GM12892 (cell line): ENCODE results near the gene C1R.
"Not testable (repeated sequence)": the region's sequence is repeated elsewhere in the genome, so short reads cannot be mapped to it uniquely, and the experiment has no call there.

ENCODE experiments used
- DNase-seq: peaks from one replicate; pipeline ENCODE4 v3.0.0; 2011; ENCODE audit not compliant: insufficient read length
- FAIRE-seq: peaks from 2 replicates; lab custom pipeline; 2011; peaks lifted over from hg19 to GRCh38; lab: Jason Lieb, UNC
- POLR2A ChIP-seq: IDR thresholded peaks from 2 replicates; pipeline ENCODE4 v1.6.1; 2011; ENCODE audit warnings: low read depth, low read length, control low read depth
- POLR2AphosphoS5 ChIP-seq: IDR thresholded peaks from 2 replicates; pipeline ENCODE4 v1.6.1; 2011; ENCODE audit warnings: low read depth, low read length, control low read depth
- TAF1 ChIP-seq: IDR thresholded peaks from 2 replicates; pipeline ENCODE4 v1.6.1; 2011; ENCODE audit warnings: low read depth, mild to moderate bottlenecking, control low read depth, low read length, borderline replicate concordance

Gene C1R

DNA sequence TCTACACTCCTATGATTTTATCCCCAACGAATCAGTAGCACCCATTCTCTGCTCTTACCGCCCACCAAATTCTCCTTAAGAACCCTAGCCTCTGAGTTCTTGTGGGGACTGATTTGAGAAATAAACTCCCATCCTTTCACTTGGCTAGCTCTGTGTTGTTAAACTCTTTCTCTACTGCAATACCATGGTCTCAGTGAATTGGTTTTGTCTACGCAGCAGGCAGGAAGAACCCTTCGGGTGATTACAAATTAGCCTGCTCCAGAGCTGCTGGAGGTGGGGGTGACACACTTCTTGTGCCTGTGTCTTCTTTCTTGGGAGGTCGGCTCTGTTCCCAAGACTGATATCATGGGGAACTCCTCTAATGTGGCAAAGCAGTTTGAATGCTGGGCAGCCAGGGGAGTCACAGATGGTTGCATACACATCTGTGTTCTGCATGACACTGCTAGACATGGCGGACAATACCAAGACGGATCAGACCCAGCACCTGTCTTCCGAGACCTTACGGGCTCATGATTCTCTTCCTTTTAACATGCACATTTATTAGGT, 33.3 kb downstream of the C1R start:
- DNase-seq: no peak
- FAIRE-seq: no peak
- TF ChIP-seq POLR2A (no peak), TAF1 (no peak), POLR2AphosphoS5 (no peak)

DNA sequence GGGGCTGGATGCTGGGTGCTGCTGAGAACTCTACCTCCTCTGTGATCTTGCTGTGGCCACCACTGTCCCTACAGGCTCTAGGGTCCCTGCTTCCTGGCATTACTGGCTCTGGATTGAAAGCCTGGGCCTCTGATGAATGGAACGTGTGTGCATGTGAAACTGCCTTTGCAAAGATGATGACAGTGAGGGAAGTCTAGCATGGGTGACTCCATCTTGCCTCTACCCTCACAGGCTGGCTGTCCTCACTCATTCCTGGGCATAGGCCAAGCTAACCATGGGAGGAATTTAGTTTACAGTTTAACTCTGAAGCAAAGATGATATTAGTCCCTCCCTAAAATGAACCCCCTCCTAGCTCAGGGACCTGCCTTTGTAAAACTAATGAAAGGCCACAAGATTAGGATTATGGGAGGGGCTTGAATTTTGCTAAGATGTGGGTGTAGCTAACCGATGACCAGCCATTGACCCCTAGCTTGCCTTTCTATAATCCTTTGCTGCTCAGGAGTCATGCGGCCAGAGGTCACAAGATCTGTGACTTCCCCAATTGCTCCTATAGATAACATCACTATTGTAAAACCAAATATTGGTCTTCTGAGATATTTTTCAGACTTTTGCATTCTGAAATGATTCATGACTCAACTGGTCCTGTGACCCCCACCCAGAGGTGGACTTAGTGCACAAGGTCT, 33.9 kb downstream of the C1R start:
- TF ChIP-seq TAF1: no peak
- TF ChIP-seq POLR2A: no peak
- no peak for TF ChIP-seq POLR2AphosphoS5
- FAIRE-seq: no peak
- no peak for DNase-seq

DNA sequence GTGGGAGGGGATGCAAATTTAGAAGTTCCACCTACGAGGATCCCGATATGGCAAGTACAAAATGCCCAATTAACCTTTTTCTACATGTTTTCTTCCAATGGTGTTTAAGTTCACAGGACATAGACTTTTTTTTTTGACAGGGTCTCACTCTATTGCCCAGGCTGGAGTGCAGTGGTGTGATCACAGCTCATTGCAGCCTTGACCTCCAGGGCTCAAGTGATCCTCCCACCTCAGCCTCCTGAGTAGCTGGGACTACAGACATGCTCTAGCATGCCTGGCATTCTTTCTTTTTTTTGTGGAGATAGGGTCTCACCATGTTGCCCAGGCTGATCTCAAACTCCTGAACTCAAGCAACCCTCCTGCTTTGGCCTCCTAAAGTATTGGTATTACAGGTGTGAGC, 36.5 kb downstream of the C1R start:
- DNase-seq, FAIRE-seq: not testable (repeated sequence)

DNA sequence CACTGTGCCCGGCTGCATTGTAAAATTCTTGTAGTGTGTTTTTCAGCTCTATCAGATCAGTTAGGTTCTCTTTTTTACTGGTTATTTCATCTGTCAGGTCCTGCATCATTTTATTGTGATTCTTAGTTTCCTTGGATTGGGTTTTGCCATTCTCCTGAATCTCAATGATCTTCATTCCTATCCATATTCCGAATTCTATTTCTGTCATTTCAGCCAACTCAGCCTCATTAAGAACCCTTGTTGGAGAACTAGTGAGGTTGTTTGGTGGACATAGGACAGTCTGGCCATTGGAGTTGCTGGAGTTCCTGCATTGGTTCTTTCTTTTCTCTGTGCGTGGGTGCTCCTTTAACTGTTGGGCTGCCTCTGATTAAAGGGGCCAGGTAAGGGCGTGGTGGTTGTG, 37.3 kb downstream of the C1R start:
- TF ChIP-seq POLR2AphosphoS5 (no peak), TAF1 (no peak), POLR2A (no peak)
- DNase-seq: no peak
- FAIRE-seq: no peak

DNA sequence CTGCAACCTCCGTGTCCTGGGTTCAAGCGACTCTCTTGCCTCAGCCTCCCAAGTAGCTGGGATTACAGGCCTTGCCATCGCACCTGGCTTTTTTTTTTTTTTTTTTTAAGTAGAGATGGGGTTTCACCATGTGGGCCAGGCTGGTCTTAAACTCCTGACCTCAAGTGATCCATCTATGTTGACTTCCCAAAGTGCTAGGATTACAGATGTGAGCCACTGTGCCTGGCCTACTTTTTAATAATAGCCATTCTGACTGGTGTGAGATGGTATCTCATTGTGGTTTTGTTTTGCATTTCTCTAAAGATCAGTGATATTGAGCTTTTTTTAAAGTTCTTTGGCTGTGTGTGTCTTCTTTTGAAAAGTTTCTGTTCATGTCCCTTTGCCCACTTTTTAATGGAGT, 42.3 kb downstream of the C1R start:
- FAIRE-seq, DNase-seq: not testable (repeated sequence)

DNA sequence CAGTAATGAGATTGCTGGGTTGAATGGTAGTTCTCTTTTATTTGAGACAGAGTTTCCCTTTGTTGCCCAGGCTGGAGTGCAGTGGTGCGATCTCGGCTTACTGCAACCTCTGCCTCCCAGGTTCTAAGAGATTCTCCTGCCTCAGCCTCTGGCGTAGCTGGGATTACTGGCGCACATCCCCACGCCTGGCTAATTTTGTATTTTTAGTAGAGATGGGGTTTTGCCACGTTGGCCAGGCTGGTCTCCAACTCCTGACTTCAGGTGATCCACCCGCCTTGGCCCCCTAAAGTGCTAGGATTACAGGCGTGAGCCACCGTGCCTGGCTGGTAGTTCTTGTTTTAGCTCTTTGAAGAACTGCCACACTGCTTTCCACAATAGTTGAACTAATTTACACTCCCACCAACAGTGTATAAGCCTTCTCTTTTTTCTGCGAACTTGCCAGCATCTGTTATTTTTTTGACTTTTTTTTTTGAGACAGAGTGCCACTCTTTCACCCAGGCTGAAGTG, 42.7 kb downstream of the C1R start:
- DNase-seq, FAIRE-seq: not testable (repeated sequence)

DNA sequence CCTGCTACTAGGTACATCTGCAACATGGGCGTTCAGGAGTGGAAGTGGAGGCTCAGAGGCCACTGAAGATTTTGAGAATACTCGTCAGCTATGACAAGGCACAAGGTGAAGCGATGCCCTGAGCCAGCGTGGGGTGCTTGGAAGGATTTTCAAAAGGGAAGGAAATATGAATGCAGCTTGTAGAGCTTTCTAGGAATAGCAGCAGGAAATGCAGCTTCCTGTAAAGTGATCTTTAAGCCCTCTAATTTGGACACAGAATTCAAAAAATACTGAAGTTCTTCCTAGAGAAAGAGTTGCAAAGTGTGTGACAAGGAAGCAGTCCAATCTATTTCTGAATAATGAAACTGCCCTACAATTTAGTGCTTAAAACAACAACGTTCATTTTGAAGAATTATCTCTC, 44.9 kb downstream of the C1R start:
- FAIRE-seq (no peak), DNase-seq (no peak)
- TF ChIP-seq POLR2AphosphoS5 (no peak), POLR2A (no peak), TAF1 (no peak)

DNA sequence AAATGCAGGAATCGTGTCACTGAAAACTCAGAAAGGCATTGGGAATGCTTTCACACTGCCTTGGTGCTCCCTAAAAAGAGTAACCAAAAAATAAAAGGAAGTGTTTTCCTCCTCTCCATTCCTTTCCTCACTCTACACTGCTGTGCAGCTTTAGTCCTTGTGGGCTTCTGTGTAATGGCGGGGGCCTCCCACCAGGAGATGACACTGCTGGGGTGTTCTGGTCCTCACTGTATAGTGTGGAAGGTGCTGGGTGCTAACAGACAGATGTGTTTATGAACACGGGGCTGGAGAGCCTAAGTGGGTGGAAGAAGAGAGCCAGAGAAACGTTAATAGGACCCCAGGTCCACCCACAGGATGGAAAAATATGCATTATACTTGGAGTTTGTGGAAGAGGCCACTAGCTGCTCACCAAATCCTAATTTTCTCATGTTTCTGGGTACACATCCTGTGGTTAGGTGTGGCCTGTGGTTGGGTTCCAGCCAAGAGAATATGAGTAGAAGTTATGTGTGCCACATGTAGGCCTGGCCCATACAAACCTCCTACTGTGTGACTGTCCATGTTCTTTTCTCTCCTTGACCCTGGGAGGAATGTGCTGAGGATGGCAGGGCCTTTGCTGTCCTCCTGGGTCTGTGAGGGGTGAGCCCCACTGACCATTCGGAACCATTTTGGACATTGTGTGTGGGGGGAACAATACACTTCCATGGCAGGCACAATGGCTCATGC, 45.7 kb downstream of the C1R start:
- FAIRE-seq (no peak), DNase-seq (no peak)
- TF ChIP-seq TAF1 (no peak), POLR2A (no peak), POLR2AphosphoS5 (no peak)

DNA sequence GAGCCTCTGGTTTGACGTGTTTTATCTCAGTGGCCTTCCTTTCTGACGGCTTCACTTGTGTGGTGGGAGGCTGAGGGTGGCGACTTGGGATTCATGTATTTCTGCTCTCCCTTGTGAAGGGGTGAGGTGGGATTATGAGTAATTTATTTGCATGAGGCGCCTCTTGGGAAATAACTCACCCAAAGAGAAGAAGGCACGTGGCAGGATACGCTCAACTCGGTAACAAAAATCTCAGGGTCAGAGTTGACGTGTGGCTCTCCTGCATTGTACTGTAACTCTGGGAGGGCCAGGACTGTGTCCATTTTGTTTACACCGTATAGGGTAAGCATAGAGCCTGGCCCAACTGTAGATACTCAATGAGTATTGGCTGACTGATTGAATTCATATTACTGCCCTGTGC, 46.3 kb downstream of the C1R start:
- no peak for DNase-seq
- TF ChIP-seq POLR2AphosphoS5: no peak
- no peak for TF ChIP-seq TAF1
- no peak for TF ChIP-seq POLR2A
- no peak for FAIRE-seq

DNA sequence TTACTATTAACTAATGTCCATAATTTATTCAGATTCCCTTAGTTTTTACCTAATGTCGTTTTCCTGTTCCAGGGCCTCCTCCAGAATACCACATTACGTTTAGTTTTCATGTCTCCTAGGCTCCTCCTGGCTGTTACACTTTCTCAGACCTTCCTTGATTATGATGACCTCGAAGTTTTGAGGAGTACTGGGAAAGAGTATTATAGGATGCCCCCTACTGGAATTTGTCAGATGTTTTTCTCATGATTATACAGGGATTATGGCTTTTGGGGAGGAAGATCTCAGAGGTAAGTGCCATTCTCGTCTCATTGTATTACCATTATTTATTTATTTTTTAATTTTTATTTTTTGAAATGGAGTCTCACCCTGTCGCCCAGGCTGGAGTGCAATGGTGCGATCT, 49.4 kb downstream of the C1R start:
- DNase-seq (no peak), FAIRE-seq (no peak)
- no peak for TF ChIP-seq POLR2AphosphoS5
- no peak for TF ChIP-seq TAF1
- no peak for TF ChIP-seq POLR2A

DNA sequence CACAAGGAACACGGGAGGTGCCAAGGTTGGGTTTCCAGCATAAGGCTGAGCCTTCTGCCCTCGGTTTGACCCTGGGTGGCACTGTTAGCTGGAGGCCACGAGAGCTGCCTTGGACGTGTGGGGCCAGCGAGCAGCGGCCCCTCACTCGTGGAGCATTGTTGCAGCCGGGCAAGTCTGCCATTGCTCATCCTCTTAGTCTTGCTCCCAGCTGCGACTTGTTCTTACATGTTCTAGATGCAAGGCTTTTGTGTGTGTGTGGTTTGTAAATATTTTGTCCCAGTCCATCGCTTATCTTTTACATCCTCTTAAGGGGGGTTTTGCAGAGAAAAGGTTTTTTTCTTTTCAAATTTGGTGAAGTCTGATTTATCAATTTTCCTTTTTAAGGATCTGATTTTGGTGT, 52.8 kb downstream of the C1R start:
- DNase-seq (no peak), FAIRE-seq (no peak)
- TF ChIP-seq TAF1: no peak
- no peak for TF ChIP-seq POLR2A
- no peak for TF ChIP-seq POLR2AphosphoS5

DNA sequence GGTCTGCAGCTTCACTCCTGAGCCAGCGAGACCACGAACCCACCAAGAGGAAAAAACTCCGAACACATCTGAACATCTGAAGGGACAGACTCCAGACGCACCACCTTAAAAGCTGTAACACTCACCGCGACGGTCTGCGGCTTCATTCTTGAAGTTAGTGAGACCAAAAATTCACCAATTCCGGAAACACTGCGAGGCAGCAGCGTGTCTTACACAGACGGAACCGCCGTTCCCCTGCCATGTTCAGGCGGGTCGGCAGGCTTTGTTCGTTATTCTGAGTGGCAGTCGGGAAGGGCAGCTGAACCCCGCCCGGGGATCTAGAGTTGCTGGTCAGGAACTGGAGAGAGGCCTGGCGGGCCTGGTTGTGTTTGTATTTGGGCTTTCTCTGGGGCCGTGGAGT, 53.7 kb downstream of the C1R start:
- DNase-seq: no peak
- FAIRE-seq: no peak
- no peak for TF ChIP-seq POLR2A
- no peak for TF ChIP-seq TAF1
- no peak for TF ChIP-seq POLR2AphosphoS5

DNA sequence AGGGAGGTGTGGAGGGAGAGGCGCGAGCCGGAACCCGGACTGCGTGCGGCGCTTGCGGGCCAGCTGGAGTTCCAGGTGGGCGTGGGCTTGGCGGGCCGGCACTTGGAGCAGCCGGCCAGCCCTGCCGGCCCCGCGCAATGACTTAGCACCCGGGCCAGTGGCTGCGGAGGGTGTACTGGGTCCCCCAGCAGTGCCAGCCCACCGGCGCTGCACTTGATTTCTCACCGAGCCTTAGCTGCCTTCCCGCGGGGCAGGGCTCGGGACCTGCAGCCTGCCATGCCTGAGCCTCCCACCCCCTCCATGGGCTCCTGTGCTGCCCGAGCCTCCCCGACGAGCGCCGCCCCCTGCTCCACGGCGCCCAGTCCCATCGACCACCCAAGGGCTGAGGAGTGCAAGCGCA, 54.8 kb downstream of the C1R start:
- FAIRE-seq, DNase-seq: not testable (repeated sequence)
